Measurements from ENCODE around the gene JAK3. TPM values are rescaled to one million over a fixed set of nuclear protein-coding genes. Genes with fewer than 3 reads are reported as not detected.

JAK3 gene
- total and polyA plus RNA-seq, 2 experiments from 2014 or later, result 3.0 to 3.2 TPM

DNA sequence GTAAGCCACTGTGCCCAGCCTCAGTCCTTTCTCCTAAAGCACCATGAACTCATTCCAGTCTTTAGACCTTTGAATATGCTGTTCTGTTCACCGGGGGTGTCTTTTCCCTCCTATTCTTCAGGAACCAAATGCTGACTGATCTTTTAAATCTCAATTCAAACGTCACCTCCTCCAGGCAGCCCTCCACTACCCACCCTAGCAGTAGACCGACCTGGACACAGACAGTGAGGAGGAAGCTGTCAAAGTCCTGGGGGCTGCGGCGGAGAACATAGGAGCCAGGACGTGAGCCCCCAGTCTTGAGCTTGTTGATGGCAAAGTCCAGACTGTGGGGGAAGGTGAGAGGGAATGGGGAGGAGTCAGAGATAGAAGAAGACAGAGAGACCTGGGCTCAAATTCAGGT, 7.8 kb downstream of the JAK3 start:
- Histone ChIP-seq H3K4me3 (no peak overlapping the region), H4K20me1 (ENCODE audit: insufficient read depth, poor library complexity, severe bottlenecking) (no peaks in the 10 kb centered on the region), H3K27me3 (peaks cover 21% of the 10 kb centered on the region), H3K9me2 (replicated peaks; ENCODE audit: insufficient read depth) (no peaks in the 10 kb centered on the region), H2AFZ (no peak overlapping the region), H3K27ac (no peak overlapping the region), H3K9me3 (ENCODE audit: low read depth) (no peaks in the 10 kb centered on the region), H3K4me2 (no peak overlapping the region), H3K36me3 (replicated peaks; ENCODE audit: insufficient read depth, low read depth) (no peaks in the 10 kb centered on the region), H3K79me2 (no peaks in the 10 kb centered on the region), H3K4me1 (ENCODE audit: insufficient read depth) (peaks cover 5% of the 10 kb centered on the region)
- TF ChIP-seq, protein P1, sequence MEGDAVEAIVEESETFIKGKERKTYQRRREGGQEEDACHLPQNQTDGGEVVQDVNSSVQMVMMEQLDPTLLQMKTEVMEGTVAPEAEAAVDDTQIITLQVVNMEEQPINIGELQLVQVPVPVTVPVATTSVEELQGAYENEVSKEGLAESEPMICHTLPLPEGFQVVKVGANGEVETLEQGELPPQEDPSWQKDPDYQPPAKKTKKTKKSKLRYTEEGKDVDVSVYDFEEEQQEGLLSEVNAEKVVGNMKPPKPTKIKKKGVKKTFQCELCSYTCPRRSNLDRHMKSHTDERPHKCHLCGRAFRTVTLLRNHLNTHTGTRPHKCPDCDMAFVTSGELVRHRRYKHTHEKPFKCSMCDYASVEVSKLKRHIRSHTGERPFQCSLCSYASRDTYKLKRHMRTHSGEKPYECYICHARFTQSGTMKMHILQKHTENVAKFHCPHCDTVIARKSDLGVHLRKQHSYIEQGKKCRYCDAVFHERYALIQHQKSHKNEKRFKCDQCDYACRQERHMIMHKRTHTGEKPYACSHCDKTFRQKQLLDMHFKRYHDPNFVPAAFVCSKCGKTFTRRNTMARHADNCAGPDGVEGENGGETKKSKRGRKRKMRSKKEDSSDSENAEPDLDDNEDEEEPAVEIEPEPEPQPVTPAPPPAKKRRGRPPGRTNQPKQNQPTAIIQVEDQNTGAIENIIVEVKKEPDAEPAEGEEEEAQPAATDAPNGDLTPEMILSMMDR (IDR thresholded peaks at IDR 0.05; ENCODE audit: poor library complexity), result no peak
- TF ChIP-seq EZH2phosphoT487 (IDR thresholded peaks at IDR 0.05; ENCODE audit: low read depth, severe bottlenecking, unreplicated experiment) (no peak), EZH2 (IDR thresholded peaks at IDR 0.05; ENCODE audit: borderline replicate concordance) (no peak)
- WGBS (ENCODE audit: low lambda C conversion rate, missing lambda C conversion rate), result 88% methylated on average over 6 of the region's 6 CpGs
- DNase-seq (ENCODE audit: low spot score), result no peak

DNA sequence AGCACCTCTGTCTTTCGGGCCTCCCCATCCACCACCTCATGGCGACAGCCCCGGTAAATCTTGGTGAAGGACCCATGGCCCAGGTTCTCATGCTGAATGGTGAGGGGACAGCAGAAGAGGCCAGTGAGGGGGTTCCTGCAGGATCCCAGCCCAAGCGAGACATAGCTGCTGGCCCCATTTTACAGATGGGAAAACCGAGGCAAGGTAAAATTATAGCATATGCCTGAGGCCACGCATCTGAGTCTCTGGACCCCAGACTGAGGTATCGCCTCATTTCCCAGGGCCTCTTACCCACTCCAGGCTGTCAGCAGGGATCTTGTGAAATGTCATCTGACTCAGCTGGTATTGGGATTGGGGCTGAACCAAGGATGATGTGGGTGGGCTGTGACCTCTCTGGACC, 9.8 kb downstream of the JAK3 start:
- Histone ChIP-seq H3K4me3 (no peak overlapping the region), H3K9me2 (replicated peaks; ENCODE audit: insufficient read depth) (no peaks in the 10 kb centered on the region), H3K79me2 (no peaks in the 10 kb centered on the region), H3K27me3 (peaks cover 21% of the 10 kb centered on the region), H3K4me2 (no peak overlapping the region), H3K27ac (no peak overlapping the region), H3K36me3 (replicated peaks; ENCODE audit: insufficient read depth, low read depth) (no peaks in the 10 kb centered on the region), H4K20me1 (ENCODE audit: insufficient read depth, poor library complexity, severe bottlenecking) (no peaks in the 10 kb centered on the region), H3K9me3 (ENCODE audit: low read depth) (no peaks in the 10 kb centered on the region), H3K4me1 (ENCODE audit: insufficient read depth) (peaks cover 5% of the 10 kb centered on the region), H2AFZ (no peak overlapping the region)
- TF ChIP-seq EZH2phosphoT487 (IDR thresholded peaks at IDR 0.05; ENCODE audit: low read depth, severe bottlenecking, unreplicated experiment), result no peak
- TF ChIP-seq, protein P1 (IDR thresholded peaks at IDR 0.05; ENCODE audit: poor library complexity), result no peak
- TF ChIP-seq EZH2 (IDR thresholded peaks at IDR 0.05; ENCODE audit: borderline replicate concordance), result no peak
- 94% methylated on average over 7 of the region's 7 CpGs for WGBS (ENCODE audit: low lambda C conversion rate, missing lambda C conversion rate)
- no peak for DNase-seq (ENCODE audit: low spot score)

DNA sequence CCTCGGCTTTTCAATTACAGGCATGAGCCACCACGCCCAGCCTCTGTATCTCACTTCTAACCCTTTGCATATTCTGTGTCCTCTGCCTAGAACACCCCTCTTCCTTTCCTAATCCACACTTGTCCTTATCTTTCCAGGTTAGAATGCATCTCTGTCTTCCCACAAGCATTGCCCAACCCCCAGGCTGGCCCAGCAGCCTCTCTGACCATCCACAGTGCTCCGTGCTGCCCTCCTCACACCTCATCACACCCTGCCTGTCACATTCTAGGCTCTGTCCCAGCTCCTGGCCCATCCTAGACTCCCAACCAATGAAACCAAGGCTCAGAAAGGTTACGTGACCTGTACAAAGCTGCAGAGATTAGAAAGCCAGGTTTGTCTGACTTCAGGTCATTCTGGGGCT, 11.3 kb downstream of the JAK3 start:
- Histone ChIP-seq H3K9me3 (ENCODE audit: low read depth) (no peaks in the 10 kb centered on the region), H3K27ac (no peak overlapping the region), H3K79me2 (no peaks in the 10 kb centered on the region), H2AFZ (no peak overlapping the region), H3K4me2 (no peak overlapping the region), H3K4me3 (no peak overlapping the region), H3K4me1 (ENCODE audit: insufficient read depth) (peaks cover 4% of the 10 kb centered on the region), H3K36me3 (replicated peaks; ENCODE audit: insufficient read depth, low read depth) (no peaks in the 10 kb centered on the region), H4K20me1 (ENCODE audit: insufficient read depth, poor library complexity, severe bottlenecking) (no peaks in the 10 kb centered on the region), H3K27me3 (peaks cover 30% of the 10 kb centered on the region), H3K9me2 (replicated peaks; ENCODE audit: insufficient read depth) (no peaks in the 10 kb centered on the region)
- no peak for DNase-seq (ENCODE audit: low spot score)
- WGBS (ENCODE audit: low lambda C conversion rate, missing lambda C conversion rate), result 60% methylated on average over 4 of the region's 4 CpGs
- TF ChIP-seq EZH2 (IDR thresholded peaks at IDR 0.05; ENCODE audit: borderline replicate concordance) (no peak), EZH2phosphoT487 (IDR thresholded peaks at IDR 0.05; ENCODE audit: low read depth, severe bottlenecking, unreplicated experiment) (no peak)
- TF ChIP-seq, protein P1 (IDR thresholded peaks at IDR 0.05; ENCODE audit: poor library complexity), result no peak
